VCaP (cell line): ENCODE results near the gene OLIG2.

ENCODE experiments used
- H3K27ac ChIP-seq: fragments of 450-650 bp; 2 replicates; pipeline ENCODE4 v1.5.1; 2017
- CTCF ChIP-seq: fragments of 450-650 bp; conservative IDR thresholded peaks from 2 replicates; pipeline ENCODE4 v1.5.1; 2017; ENCODE audit warnings: mild to moderate bottlenecking, moderate library complexity

Gene OLIG2

GRCh38 chr21:33069243-33069642 is 43.5 kb downstream of the OLIG2 start:
- no peak for TF ChIP-seq CTCF

GRCh38 chr21:33069645-33069993 is 43.9 kb downstream of the OLIG2 start:
- TF ChIP-seq CTCF = no peak
- peak overlapping the region; percentile 77 for H3K27ac ChIP-seq

More at GRCh38 chr21:33069243-33069642, 43.5 kb downstream of the OLIG2 start:
- H3K27ac ChIP-seq = no peak overlapping the region; the same call in 1 of the 2 replicates

- H3K27ac ChIP-seq = peak within 1 kb of the TSS; percentile 77
- no peak for TF ChIP-seq CTCF
Measured at GRCh38 chr21:33069994-33070743, 44.4 kb downstream of the OLIG2 start, which contains the start of gene OLIG1. OLIG1 (plus strand) TSS chr21:33070141; CDS start chr21:33070247, 106 bp downstream.

GRCh38 chr21:33070744-33070997 is 44.9 kb downstream of the OLIG2 start:
- H3K27ac ChIP-seq = peak overlapping the region; percentile 77
- TF ChIP-seq CTCF = no peak

- peak overlapping the region; percentile 77 for H3K27ac ChIP-seq
- no peak for TF ChIP-seq CTCF
Measured at GRCh38 chr21:33070998-33071769, 45.4 kb downstream of the OLIG2 start.

GRCh38 chr21:33071770-33072306 is 46.1 kb downstream of the OLIG2 start:
- H3K27ac ChIP-seq = peak overlapping the region; percentile 77; the same call in 1 of the 2 replicates
- TF ChIP-seq CTCF = no peak

GRCh38 chr21:33073636-33074035 is 47.9 kb downstream of the OLIG2 start:
- no peak for TF ChIP-seq CTCF
- H3K27ac ChIP-seq = no peak overlapping the region
